OCI-LY3 (cell line): ENCODE results near the gene MZT2B.
"Not testable (repeated sequence)": the region's sequence is repeated elsewhere in the genome, so short reads cannot be mapped to it uniquely, and the experiment has no call there.

Source experiments
- EZH2phosphoT487 ChIP-seq: fragments of 200-600 bp; shearing (Covaris generic); IDR thresholded peaks from 2 replicates; pipeline ENCODE4 v1.6.1; 2018; ENCODE audit warnings: antibody characterized with exemption, mixed run types, low read depth
- TF ChIP-seq, protein P1 (sequence below): fragments of 200-600, 300-600 bp; sonication (generic); IDR thresholded peaks from 2 replicates; pipeline ENCODE4 v1.5.1; 2014; ENCODE audit warnings: antibody characterized with exemption, low read length, low read depth

DNA sequence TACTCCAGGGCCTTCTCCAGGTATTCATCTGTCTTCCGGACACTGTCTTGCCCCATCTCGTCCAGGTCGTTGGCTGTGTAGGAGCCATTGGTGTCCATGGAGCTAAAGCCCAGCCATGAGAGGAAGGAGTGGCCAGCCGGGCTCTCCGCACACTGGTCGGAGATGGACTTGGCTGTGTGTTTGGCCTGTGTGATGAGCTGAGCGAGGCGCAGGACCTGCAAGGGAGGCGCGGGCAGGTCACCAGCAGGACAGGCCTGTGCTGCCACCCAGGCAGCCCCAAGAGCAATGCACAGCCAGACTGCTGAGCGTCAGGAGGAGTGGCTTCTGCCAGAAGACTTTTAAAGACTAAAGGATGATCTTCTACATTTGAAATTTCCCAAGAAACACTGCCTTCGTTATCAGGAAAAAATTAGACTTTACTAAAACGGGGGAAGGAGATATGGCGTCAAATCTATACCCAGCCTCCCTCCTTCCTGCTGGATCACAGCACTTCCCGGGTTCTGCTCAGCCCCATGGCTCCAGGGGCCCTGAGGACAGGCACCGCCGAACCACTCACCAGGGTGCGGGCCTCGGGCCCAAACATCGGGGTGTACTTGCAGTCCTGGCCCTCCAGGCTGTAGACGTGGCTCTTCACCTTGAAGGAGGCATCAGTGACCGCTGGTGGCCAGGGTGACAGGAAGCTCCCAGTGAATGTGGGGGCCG lies 28.2 kb upstream of the MZT2B start:
- TF ChIP-seq, protein P1, sequence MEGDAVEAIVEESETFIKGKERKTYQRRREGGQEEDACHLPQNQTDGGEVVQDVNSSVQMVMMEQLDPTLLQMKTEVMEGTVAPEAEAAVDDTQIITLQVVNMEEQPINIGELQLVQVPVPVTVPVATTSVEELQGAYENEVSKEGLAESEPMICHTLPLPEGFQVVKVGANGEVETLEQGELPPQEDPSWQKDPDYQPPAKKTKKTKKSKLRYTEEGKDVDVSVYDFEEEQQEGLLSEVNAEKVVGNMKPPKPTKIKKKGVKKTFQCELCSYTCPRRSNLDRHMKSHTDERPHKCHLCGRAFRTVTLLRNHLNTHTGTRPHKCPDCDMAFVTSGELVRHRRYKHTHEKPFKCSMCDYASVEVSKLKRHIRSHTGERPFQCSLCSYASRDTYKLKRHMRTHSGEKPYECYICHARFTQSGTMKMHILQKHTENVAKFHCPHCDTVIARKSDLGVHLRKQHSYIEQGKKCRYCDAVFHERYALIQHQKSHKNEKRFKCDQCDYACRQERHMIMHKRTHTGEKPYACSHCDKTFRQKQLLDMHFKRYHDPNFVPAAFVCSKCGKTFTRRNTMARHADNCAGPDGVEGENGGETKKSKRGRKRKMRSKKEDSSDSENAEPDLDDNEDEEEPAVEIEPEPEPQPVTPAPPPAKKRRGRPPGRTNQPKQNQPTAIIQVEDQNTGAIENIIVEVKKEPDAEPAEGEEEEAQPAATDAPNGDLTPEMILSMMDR: not testable (repeated sequence)
- not testable (repeated sequence) for TF ChIP-seq EZH2phosphoT487
